H1 (cell line): Measurements from ENCODE around the gene BTBD9. TPM values are rescaled to one million over a fixed set of nuclear protein-coding genes. Genes with fewer than 3 reads are reported as not detected.

Experiments
- CTCF ChIA-PET: fragments of 300-600 bp; sonication (Branson Sonifier 250); formaldehyde crosslinking; loops from one replicate; lab custom pipeline; 2021; ENCODE audit not compliant: partially characterized antibody; lab: Charles Lee
- POLR2A ChIA-PET: fragments of 300-600 bp; sonication (Branson Sonifier 250); formaldehyde crosslinking; loops from one replicate; lab custom pipeline; 2021; ENCODE audit warnings: inconsistent platforms; ENCODE audit not compliant: partially characterized antibody; lab: Charles Lee
- DNase-seq, 2 experiments: peaks; one replicate each; pipeline versions ENCODE4 v3.0.0 to v3.0.0-alpha.2; 2010 to 2022; ENCODE audit warnings: low spot score in 2 of 2, low read depth in 1 of 2, mixed read lengths in 1 of 2
- FAIRE-seq: peaks from 2 replicates; lab custom pipeline; 2011; peaks lifted over from hg19 to GRCh38; lab: Jason Lieb, UNC
- H2AFZ ChIP-seq: 2 replicates; pipeline ENCODE4 v1.8.1; 2012; ENCODE audit warnings: low read length, inconsistent platforms
- H2AK5ac ChIP-seq: 2 replicates; pipeline ENCODE4 v1.6.1; 2013; ENCODE audit warnings: low read depth, low read length
- H2BK120ac ChIP-seq: replicated peaks from 2 replicates; pipeline ENCODE3; 2013; ENCODE audit warnings: low read depth, low read length, inconsistent platforms
- H2BK12ac ChIP-seq: 2 replicates; pipeline ENCODE4 v1.6.1; 2013; ENCODE audit warnings: low read depth, low read length
- H2BK15ac ChIP-seq: 2 replicates; pipeline ENCODE4 v1.6.1; 2013; ENCODE audit warnings: low read length
- H2BK20ac ChIP-seq: 2 replicates; pipeline ENCODE4 v1.6.1; 2013; ENCODE audit warnings: low read length
- H2BK5ac ChIP-seq: 2 replicates; pipeline ENCODE4 v1.6.1; 2013; ENCODE audit warnings: low read depth, low read length
- H3K14ac ChIP-seq: 2 replicates; pipeline ENCODE4 v1.6.1; 2013; ENCODE audit warnings: inconsistent platforms; ENCODE audit not compliant: insufficient read length
- H3K18ac ChIP-seq: 2 replicates; pipeline ENCODE4 v1.6.1; 2013; ENCODE audit warnings: low read length; ENCODE audit errors: extremely low read depth
- H3K23ac ChIP-seq: 2 replicates; pipeline ENCODE4 v1.6.1; 2013; ENCODE audit warnings: inconsistent platforms; ENCODE audit not compliant: insufficient read length
- H3K23me2 ChIP-seq: 2 replicates; pipeline ENCODE4 v1.6.1; 2013; ENCODE audit warnings: low read depth, low read length
- H3K27ac ChIP-seq: 2 replicates; pipeline ENCODE4 v1.6.1; 2011; ENCODE audit warnings: low read depth, low read length, inconsistent platforms
- H3K27me3 ChIP-seq, 4 experiments: replicated peaks in 1 of 4; 1 replicate in 1 of 4; 2 replicates in 3 of 4; pipeline versions ENCODE4 v1.6.1 to v1.8.1; 2011 to 2013; ENCODE audit warnings: low read length in 3 of 4, mild to moderate bottlenecking in 3 of 4, inconsistent platforms in 2 of 4, mixed read lengths in 2 of 4, moderate library complexity in 1 of 4; ENCODE audit not compliant: control insufficient read depth in 3 of 4, insufficient read depth in 3 of 4; ENCODE audit errors: extremely low read depth in 1 of 4
- H3K36me3 ChIP-seq, 4 experiments: 2 replicates each; pipeline versions ENCODE4 v1.6.1 to v1.8.1; 2011 to 2013; ENCODE audit warnings: mild to moderate bottlenecking in 4 of 4, low read length in 3 of 4, moderate library complexity in 2 of 4, control low read depth in 1 of 4, inconsistent platforms in 1 of 4; ENCODE audit not compliant: insufficient read depth in 4 of 4, control insufficient read depth in 2 of 4
- H3K4ac ChIP-seq: replicated peaks from 2 replicates; pipeline ENCODE3; 2013; ENCODE audit warnings: low read length, low read depth, mixed read lengths, inconsistent platforms; ENCODE audit not compliant: insufficient read length
- H3K4me1 ChIP-seq, 4 experiments: replicated peaks in 1 of 4; 1 replicate in 1 of 4; 2 replicates in 3 of 4; pipeline versions ENCODE4 v1.6.1 to v1.8.1; 2011 to 2013; ENCODE audit warnings: low read length in 3 of 4, inconsistent platforms in 2 of 4, mixed read lengths in 1 of 4; ENCODE audit not compliant: insufficient read depth in 4 of 4, control insufficient read depth in 3 of 4
- H3K4me2 ChIP-seq, 2 experiments: 2 replicates each; pipeline versions ENCODE4 v1.6.1 to v1.8.1; 2011 to 2013; ENCODE audit warnings: low read depth in 2 of 2, low read length in 2 of 2, control low read depth in 1 of 2, inconsistent platforms in 1 of 2, mild to moderate bottlenecking in 1 of 2; ENCODE audit not compliant: insufficient read depth in 1 of 2
- H3K4me3 ChIP-seq, 4 experiments: fragments of 200-600, 300-600 bp in 1 of 4; sonication (generic), shearing (Covaris generic), sonication (Bioruptor Twin) in 1 of 4; 2 replicates each; pipeline versions ENCODE4 v1.5.1 to v1.8.1; 2011 to 2016; ENCODE audit warnings: low read length in 4 of 4, low read depth in 3 of 4, control low read depth in 2 of 4, inconsistent platforms in 2 of 4, mild to moderate bottlenecking in 2 of 4, mixed read lengths in 1 of 4, moderate library complexity in 1 of 4; ENCODE audit not compliant: insufficient read depth in 2 of 4; ENCODE audit errors: extremely low read depth in 1 of 4
- H3K56ac ChIP-seq: replicated peaks from 2 replicates; pipeline ENCODE3; 2013; ENCODE audit warnings: low read depth, mild to moderate bottlenecking, mixed read lengths, low read length, inconsistent platforms; ENCODE audit not compliant: insufficient read length
- H3K79me1 ChIP-seq: 2 replicates; pipeline ENCODE4 v1.6.1; 2013; ENCODE audit warnings: low read depth, low read length, control low read depth
- H3K79me2 ChIP-seq, 2 experiments: 2 replicates each; pipeline versions ENCODE4 v1.6.1 to v1.8.1; 2012 to 2013; ENCODE audit warnings: low read length in 2 of 2, mild to moderate bottlenecking in 2 of 2, inconsistent platforms in 1 of 2; ENCODE audit not compliant: insufficient read depth in 2 of 2, control insufficient read depth in 1 of 2
- H3K9ac ChIP-seq, 4 experiments: replicated peaks in 1 of 4; 1 replicate in 1 of 4; 2 replicates in 3 of 4; pipeline versions ENCODE4 v1.6.1 to v1.8.1; 2011 to 2013; ENCODE audit warnings: low read depth in 3 of 4, low read length in 3 of 4, control low read depth in 2 of 4, mild to moderate bottlenecking in 2 of 4, moderate library complexity in 2 of 4, inconsistent platforms in 1 of 4; ENCODE audit errors: extremely low read depth in 1 of 4
- H3K9me3 ChIP-seq, 2 experiments: 2 replicates each; pipeline versions ENCODE4 v1.6.1 to v1.8.1; 2012 to 2013; ENCODE audit warnings: mild to moderate bottlenecking in 2 of 2, moderate library complexity in 2 of 2, control low read depth in 1 of 2, inconsistent platforms in 1 of 2, low read depth in 1 of 2, low read length in 1 of 2, mixed read lengths in 1 of 2; ENCODE audit not compliant: insufficient read depth in 2 of 2
- H4K20me1 ChIP-seq, 2 experiments: replicated peaks in 1 of 2; 2 replicates each; pipeline versions ENCODE3 to v1.8.1; 2011 to 2013; ENCODE audit warnings: inconsistent platforms in 2 of 2, low read length in 2 of 2, mild to moderate bottlenecking in 1 of 2; ENCODE audit not compliant: insufficient read depth in 2 of 2, control insufficient read depth in 1 of 2
- H4K5ac ChIP-seq: 2 replicates; pipeline ENCODE4 v1.6.1; 2013; ENCODE audit warnings: low read length, low read depth, mixed read lengths, inconsistent platforms; ENCODE audit not compliant: insufficient read length
- H4K8ac ChIP-seq: 2 replicates; pipeline ENCODE4 v1.8.0; 2013; ENCODE audit warnings: mild to moderate bottlenecking, moderate library complexity, low read length, inconsistent platforms; ENCODE audit not compliant: insufficient read depth; ENCODE audit errors: extremely low read depth
- H4K91ac ChIP-seq: replicated peaks from 2 replicates; pipeline ENCODE3; 2013; ENCODE audit warnings: low read length, mixed read lengths, inconsistent platforms; ENCODE audit not compliant: insufficient read length
- CTBP2 ChIP-seq: IDR thresholded peaks from 2 replicates; pipeline ENCODE4 v1.7.0; 2011; ENCODE audit warnings: borderline replicate concordance, mild to moderate bottlenecking, moderate library complexity, mixed read lengths, low read length; ENCODE audit not compliant: insufficient read depth, insufficient read length
- KDM5A ChIP-seq: fragments of 200-600 bp; IDR thresholded peaks from 2 replicates; pipeline ENCODE4 v1.7.1; 2012; ENCODE audit warnings: mild to moderate bottlenecking, low read length, inconsistent platforms, mixed read lengths
- POLR2A ChIP-seq, 2 experiments: IDR thresholded peaks; 1 replicate in 1 of 2; 2 replicates in 1 of 2; pipeline ENCODE4 v1.6.1; 2011; ENCODE audit warnings: low read depth in 2 of 2, low read length in 2 of 2, mild to moderate bottlenecking in 2 of 2; ENCODE audit errors: control extremely low read depth in 1 of 2
- SAP30 ChIP-seq: fragments of 300-600 bp; sonication (generic); IDR thresholded peaks from 2 replicates; pipeline ENCODE4 v1.7.1; 2012; ENCODE audit warnings: low read length, moderate library complexity, mild to moderate bottlenecking, inconsistent platforms; ENCODE audit not compliant: insufficient read depth, insufficient replicate concordance
- SIRT6 ChIP-seq: IDR thresholded peaks from one replicate; pipeline ENCODE4 v1.7.1; 2012; ENCODE audit warnings: low read length, inconsistent platforms
- SP1 ChIP-seq: IDR thresholded peaks from 2 replicates; pipeline ENCODE4 v1.6.1; 2011; ENCODE audit warnings: low read depth, low read length
- SRF ChIP-seq: IDR thresholded peaks from 2 replicates; pipeline ENCODE4 v1.6.1; 2011; ENCODE audit warnings: mild to moderate bottlenecking, low read depth, low read length, moderate library complexity
- SUZ12 ChIP-seq: fragments of 200-600 bp; sonication (generic); IDR thresholded peaks from 2 replicates; pipeline ENCODE4 v1.6.1; 2012; ENCODE audit warnings: mild to moderate bottlenecking, inconsistent platforms, low read length, moderate library complexity, mixed read lengths
- polyA plus RNA-seq, 7 experiments: library from polyadenylated mRNA; depleted of rRNA in 3 of 7; stranded (reverse) in 5 of 7; unstranded in 2 of 7; fragments of >200 nt in 5 of 7; fragments of 200-250 nt in 2 of 7; gene quantifications; 1 replicate in 5 of 7; 2 replicates in 1 of 7; 4 replicates in 1 of 7; pipeline versions ENCODE4 v1.2.1 to v1.2.3, GENCODE V29; 2011 to 2013; ENCODE audit warnings: missing spikeins in 2 of 7, mixed read lengths in 2 of 7
- total RNA-seq: library from RNA; stranded (reverse); fragmentation: NEBNext Ultra II Directional; extraction: Animal tissue kit (Norgen Biotek cat#: 25700); gene quantifications from 2 replicates; pipeline ENCODE4 v1.2.1, GENCODE V29; 2021

Gene BTBD9
- total and polyA plus RNA-seq, 2 of the 8 experiments (the other 6 are each of a cell fraction or from before 2014, with no cell fraction given), result 0.92 to 4.1 TPM

DNA sequence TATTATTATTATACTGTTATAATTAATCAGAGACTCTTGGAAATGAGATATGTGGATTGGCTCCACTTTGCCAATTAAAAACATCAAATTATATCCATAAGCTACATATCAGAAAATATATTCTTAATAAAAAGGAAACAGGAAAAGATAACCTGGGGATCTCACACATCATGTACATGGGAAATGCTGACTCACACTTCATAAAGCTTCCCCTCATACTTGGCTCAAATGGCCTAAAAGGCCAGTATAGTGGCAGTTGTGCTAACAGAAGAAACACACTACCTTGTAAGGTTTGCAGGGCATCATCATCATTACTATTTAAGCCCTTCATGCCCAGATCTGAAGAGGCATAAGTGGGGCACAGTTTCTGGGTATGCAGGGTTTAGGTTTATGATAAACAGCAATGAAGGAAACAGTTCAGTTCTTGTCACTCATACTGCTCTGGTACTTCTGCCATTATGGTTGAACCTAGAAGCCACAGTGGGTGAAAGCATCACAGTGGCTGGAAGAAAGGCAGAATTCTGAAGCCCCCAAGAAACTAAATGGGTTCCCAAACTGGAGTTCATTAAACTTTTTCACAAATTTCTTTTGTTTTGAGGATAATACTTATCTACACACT, 60.6 kb downstream of the BTBD9 start:
- H4K8ac ChIP-seq, result no peak overlapping the region
- no peak overlapping the region for H3K9ac ChIP-seq
- no peak overlapping the region for H2BK20ac ChIP-seq
- H2BK120ac ChIP-seq, result no peak overlapping the region
- H3K23ac ChIP-seq, result no peak overlapping the region
- H2AK5ac ChIP-seq, result no peak overlapping the region
- no peak overlapping the region for H3K18ac ChIP-seq
- H3K4ac ChIP-seq, result no peak overlapping the region
- no peak overlapping the region for H3K56ac ChIP-seq
- no peaks in the 10 kb centered on the region for H3K36me3 ChIP-seq
- no peaks in the 10 kb centered on the region for H3K79me2 ChIP-seq
- H2AFZ ChIP-seq, result 0 out of 2 replicates have a peak overlapping the region, but pooled peaks have one; percentile 30
- POLR2A ChIA-PET, result no interaction called here
- no peak overlapping the region for H2BK5ac ChIP-seq
- H4K91ac ChIP-seq, result no peak overlapping the region
- H2BK15ac ChIP-seq, result no peak overlapping the region
- no peaks in the 10 kb centered on the region for H3K79me1 ChIP-seq
- H3K23me2 ChIP-seq, result no peaks in the 10 kb centered on the region
- no peak overlapping the region for H3K14ac ChIP-seq
- no peak overlapping the region for H3K4me3 ChIP-seq
- no peaks in the 10 kb centered on the region for H4K20me1 ChIP-seq
- DNase-seq, result no peak
- no peak overlapping the region for H3K27ac ChIP-seq
- H4K5ac ChIP-seq, result no peak overlapping the region
- CTCF ChIA-PET, result interaction anchor here (1.2 kb wide), 1 partner anchor 9 kb away, joined by 3 read pairs; no protein-coding TSS in a partner anchor
- FAIRE-seq, result no peak
- H3K27me3 ChIP-seq, result no peaks in the 10 kb centered on the region
- H3K9me3 ChIP-seq, result no peaks in the 10 kb centered on the region
- no peak for TF ChIP-seq CTBP2
- TF ChIP-seq SUZ12, result no peak
- TF ChIP-seq SIRT6, result no peak
- no peak for TF ChIP-seq SAP30
- no peak for TF ChIP-seq POLR2A (IDR thresholded peaks at IDR 0.05; ENCODE audit: control extremely low read depth in 1 of 2, low read depth in 2 of 2, low read length in 2 of 2)
- no peak for TF ChIP-seq KDM5A
- no peak for TF ChIP-seq SP1
- TF ChIP-seq SRF, result no peak
- H3K4me1 ChIP-seq, result no peaks in the 10 kb centered on the region
- H3K4me2 ChIP-seq, result no peak overlapping the region
- no peak overlapping the region for H2BK12ac ChIP-seq
